GM21825 (cell line): ENCODE data around the gene PRIMA1.

Experiments
- ATAC-seq: cut with Tn5 transposase; IDR thresholded peaks from one replicate; pipeline ENCODE4 v1.9.1; 2021; ENCODE audit warnings: mild to moderate bottlenecking, moderate library complexity; ENCODE audit not compliant: unreplicated experiment

The PRIMA1 gene

DNA sequence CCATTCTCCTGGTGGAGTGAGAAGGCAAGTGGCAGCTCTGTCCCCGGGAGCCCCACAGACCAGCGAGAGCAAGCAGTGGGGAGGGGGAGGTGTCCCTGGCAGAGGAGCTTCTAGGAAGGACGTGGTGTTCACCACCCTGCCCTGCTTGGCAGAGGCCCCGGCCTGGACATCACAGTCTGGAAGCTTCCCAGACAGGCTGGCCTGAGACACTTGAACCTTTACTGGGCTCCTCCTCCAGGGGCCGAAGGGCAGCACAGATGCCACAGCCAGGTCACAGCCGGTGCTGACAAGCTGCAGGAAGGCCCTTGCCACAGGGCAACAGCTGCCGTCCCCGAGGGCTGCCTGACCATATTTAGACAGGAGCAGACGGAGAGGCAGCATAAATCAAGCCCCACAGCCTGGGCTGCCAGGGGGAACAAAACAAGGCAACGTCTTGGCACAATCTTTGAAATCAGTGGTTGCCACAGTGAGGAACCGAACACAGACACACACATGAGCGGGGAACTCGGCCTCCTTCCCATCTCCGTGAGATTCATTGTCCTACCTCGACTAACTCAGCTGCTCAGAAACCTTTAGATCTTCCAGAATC is 28.5 kb downstream of the PRIMA1 start:
- no peak for ATAC-seq

DNA sequence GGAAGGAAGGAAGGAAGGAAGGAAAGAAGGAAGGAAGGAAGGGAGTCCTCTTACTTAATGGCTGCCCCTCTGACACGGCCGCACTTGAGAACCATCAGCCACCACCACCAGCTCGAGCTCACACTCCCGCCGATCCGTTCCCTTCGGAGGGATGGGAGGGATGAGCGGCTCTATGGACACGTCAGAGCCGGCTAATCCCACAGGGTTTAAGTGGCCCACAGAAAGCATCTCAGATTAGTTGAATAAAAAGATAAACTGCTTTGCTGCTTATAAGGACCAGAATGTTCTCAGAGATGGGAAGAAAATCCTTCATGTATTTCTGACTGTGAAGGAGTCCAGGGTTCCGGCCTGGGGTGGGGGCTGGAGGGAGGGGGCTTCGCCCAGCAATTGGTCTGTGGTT is 31.1 kb downstream of the PRIMA1 start:
- ATAC-seq: no peak

DNA sequence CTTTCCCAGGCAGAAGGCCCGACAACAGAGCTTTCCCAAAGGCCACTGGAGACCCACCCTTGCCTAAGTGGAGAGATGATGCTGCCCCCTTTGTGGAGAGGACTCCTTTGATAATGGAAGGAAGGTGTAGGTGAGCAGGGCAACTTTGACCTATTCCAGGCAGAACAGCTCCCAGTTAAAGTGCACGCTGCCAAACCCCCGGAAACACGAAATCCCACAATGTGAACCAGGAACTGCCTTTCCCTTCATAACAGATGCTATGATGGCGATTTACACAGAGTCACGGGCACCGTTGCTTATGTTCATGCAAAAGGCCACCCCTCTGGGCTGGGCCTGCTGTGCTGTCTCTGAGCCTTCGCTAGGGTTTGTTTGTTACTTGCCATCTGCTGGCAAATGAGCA is 34.6 kb downstream of the PRIMA1 start:
- no peak for ATAC-seq

DNA sequence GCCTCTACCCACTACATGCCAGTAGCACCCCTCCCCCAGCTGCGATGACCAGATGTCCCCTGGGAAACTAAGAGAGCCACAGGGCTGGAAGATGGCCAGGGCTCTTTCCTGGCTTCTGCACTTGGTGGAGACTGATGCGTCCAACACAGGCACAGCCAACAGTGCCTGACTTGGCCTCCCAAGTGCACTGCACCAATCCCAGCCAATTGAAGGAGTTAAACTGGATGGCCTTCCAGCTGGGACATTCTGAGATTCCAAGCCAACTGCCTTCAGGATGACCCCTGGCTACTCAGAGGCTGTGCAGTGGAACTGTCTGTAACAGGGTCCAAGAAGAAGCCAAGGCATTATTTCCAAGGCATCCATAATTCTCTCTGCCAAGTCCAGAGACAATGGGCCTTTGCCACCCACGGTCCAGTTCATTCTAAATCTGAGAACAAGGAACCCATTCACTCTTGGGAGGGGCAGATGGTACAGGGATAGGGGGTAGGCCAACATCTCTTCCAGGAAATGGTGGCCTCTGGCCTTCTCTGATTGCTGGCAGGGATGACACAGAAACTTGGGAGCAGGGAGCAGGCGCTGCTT is 35.2 kb downstream of the PRIMA1 start:
- ATAC-seq: no peak

DNA sequence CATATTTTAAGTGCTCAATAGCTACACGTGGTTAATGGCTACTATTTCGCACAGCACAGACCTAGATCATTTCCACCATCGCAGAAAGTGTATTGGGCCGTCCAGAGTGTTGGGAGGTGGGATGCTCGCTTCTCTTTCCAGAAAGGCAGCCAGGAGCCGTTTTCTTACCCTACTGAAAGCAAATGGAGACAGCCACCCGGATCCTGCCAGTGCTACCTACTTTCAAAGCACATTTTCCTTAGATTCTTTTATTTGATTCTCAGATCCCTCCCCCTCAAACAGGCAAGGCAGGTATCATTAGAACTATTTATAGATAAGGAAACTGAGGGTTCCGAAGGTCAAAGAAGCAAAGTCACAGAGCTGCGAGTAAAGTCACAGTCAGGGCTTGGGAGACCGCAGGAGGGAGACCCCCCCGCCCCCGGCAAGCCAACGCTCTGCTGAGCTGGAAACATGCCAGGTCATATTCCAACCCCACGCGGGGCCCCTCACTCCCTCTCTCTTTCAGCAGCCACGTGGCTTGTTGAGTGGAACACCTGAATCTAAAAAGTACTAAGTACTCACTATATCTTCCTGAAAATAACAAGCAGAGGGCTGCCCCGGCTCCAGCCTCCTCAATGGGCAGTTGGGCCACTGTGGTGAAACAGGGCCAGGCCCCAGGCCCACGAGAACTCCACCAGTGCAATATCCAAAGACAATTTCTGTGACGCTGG is 36.2 kb downstream of the PRIMA1 start:
- no peak for ATAC-seq

DNA sequence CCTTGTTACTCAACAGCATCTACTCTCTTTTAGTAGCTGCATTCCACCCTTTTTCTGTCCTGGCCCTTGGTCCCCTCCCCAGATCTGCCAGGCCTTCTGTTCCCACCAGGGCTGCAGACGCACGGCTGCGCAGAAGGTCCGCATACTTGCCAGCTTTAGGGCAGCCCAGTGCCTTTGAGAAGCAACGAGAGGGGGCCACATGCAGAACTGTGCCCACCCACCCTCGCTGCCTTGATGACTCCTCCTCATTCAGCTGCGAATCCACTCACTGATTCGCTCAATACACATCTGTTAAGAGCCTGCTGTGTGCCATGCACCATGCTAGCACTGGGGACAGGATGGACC is 39.2 kb downstream of the PRIMA1 start:
- no peak for ATAC-seq

DNA sequence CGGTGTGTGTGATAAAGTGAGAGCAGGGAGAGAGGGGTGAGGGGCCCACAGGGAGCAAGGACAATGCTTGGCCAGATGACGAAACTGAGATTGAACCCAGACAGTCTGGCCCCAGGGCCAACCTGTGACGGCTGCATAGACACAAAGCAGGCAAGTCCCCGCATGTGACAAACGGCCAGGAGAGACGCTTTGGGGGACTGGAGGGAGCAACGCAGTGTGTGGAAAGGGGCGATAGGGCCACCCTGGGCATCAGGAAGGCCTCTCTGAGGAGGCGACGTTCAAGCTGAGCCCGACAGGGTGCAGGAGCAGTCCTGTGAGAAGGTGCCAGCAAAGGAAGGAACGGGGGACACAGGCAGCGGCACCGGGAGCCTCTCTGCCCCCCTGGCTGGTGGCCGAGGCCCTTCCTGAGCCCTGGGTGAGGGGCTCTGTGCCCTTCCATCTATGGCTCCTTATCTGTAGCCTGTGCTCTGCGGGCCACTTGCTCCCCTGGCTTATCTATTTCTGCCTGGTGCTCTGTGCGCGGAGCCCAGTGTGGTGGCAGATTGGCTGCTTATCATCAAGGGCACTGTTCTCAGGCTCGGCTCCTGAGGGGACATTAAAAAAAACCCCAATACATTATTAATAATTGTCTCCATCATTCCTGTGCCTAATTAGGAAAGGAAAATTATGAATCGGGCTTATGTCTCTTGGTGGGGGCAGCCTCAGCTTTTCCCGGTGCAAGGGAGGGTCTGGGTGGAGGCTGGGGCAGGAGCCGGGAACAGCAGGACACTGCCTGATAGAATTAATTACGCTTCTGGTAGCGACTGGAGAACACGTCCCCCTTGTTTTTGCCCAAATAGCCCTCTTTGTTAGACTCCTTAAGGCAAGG is 39.8 kb downstream of the PRIMA1 start:
- ATAC-seq: no peak

DNA sequence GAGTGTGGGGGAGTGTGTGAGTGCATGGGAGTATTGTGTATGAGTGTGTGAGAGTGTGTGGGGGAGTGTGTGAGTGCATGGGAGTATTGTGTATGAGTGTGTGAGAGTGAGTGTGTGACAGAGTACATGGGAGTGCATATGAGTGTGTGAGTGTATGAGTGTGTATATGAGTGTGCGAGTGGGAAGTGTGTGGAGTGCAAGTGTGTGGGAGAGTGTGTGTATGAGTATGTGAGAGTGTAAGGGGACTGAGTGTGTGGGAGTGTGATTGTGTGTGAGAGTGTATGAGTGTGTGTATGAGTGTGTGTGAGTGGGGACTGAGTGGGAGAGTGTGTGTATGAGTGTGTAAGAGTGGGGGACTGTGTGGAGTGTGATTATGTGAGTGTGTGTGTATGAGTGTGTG is 40.7 kb downstream of the PRIMA1 start:
- ATAC-seq: no peak

DNA sequence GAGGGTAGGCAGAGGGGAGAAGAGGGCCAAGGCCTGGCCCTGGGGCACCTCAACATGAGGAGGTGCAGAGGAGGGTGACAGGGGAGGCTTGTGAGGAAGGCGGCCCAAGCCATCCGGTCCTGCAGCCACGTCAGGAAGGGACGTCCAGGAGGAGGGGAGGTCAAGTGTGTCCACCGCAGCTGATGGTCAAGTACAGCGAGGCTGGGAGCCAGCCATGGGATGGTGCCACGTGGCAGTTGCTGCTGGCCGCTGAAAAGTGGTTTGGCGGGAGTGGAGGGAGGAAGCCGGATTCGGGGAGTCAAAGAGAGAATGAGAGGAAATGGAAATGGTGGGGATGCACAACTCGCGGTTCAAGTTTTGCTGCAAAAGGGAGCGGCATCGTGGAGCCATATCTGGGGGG is 41.2 kb downstream of the PRIMA1 start:
- no peak for ATAC-seq

DNA sequence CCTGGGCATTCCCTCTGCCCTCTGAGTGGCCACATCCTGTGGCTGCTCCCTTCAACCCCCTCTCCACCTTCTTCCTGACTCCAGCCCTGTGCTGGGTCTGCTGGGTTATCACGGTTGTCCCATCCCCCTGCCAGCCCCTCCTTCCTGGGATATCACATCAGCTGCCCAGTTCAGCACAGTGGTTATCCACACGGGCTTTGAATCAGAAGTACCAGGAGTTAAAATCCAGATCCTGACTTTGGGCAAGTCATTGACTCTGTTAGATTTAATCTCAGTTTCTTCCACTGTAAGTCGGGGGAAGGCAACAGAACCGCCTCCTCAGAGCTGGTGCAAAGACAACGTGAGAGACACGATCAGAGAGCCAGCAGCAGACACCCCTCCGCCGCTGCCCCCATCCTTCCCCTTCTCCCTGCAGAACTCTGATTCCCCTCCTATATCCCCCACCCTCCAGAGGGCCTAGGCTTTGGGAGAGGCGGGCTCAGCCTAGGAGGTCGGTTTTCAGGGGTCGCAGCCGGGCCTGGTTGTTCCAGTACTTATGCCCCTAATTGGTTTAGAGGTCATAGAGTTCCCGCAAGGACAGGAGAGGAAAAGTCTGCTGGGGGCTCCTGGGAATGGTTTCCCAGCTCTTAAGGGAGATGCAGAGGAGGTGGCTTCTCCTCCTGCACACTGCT is 42.5 kb downstream of the PRIMA1 start:
- ATAC-seq: no peak

DNA sequence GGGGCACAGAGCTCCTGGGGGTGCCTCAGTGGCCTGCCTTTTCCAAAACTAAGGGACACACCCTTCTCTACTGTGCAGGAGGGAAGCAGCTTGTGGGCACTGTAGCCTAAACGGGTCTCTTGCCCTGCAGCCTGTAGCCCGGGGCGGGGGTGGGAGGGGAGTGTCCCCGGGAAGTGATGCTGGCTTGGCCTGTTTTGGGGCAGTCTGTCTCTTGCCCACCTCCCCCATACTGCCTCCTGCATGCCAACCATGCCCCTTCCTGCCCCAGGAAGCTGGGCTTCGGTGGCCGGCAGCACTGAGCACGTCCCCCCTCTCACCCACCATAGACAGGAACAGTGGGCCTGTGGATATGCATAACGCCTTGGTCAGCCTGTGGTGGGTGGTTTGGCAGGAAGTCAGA is 43.4 kb downstream of the PRIMA1 start:
- no peak for ATAC-seq

DNA sequence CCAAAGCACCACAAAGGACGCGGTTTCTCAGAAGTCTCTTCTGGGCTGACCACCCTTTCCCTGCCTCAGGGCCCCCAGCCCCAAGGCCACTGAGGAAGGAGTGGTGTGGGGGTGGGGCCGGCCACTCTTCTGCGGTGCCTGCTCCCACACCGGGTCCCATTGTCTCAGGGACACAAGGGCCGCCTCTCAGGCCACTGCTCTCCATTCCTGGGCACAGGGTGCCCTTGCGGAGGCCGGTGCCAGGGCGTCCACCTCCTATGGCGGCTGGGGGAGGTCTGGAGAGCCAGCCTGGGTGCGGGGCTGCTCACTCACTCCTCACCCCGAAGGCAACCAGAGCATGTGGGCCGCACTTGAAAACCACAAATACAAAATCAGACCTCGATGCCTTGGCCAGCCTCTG is 44.1 kb downstream of the PRIMA1 start:
- no peak for ATAC-seq

DNA sequence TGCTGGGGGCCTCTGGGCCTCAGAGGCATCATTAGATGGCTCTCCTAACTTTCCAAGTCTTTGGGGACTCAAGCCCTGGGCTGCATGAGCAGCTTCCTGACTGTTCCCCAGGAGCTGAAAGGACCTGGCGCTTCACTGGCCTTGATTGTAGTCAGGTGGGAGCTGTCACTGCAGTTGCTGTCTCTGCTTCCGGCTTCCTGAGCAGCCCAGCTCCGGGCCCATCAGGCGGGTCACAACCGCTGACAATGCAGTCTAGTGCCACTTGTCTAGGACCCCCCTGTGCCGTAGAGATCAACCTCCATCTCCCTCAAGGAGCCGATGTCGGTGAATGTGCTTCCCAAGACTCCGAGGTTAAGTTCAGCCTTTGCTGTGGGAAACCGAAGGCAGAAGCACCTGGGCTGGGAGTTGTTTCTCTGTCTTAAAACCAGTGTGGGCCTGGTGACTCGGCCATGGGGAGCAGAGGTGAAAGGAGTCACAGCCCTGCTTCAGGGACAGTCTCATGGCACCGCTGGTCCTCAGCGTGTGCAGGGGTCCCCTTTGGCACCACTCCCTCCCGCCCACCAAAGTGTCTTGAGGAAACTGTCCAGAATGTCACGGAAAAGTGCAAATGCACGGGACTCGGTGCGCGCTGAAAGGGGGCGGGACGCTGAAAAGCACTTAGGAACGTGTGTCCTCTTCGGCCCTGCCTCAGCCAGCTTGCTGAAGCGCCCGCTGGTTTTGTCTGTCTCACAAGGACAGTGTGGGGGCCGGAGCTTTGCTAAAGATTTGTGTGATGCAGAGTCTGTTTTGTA is 44.8 kb downstream of the PRIMA1 start:
- ATAC-seq: no peak

DNA sequence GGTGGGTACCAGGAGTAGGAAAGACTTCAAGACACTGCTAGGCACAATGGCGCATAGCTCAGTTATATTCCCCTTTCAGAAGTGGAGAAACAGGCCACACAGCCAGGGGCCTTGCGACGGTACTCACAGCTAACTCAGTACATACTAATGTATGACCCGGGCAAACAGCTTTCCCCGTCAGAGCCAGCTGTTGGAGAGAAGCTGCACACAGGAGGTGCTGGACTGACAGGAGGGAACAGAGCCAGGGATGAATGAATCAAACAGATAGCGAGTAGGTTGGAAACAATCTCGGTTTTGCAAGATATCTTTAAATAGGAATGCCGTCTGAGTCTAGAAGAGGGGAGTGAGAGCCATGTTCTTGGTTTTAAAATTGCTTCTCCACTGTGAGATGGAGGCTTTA is 45.5 kb downstream of the PRIMA1 start:
- no peak for ATAC-seq

DNA sequence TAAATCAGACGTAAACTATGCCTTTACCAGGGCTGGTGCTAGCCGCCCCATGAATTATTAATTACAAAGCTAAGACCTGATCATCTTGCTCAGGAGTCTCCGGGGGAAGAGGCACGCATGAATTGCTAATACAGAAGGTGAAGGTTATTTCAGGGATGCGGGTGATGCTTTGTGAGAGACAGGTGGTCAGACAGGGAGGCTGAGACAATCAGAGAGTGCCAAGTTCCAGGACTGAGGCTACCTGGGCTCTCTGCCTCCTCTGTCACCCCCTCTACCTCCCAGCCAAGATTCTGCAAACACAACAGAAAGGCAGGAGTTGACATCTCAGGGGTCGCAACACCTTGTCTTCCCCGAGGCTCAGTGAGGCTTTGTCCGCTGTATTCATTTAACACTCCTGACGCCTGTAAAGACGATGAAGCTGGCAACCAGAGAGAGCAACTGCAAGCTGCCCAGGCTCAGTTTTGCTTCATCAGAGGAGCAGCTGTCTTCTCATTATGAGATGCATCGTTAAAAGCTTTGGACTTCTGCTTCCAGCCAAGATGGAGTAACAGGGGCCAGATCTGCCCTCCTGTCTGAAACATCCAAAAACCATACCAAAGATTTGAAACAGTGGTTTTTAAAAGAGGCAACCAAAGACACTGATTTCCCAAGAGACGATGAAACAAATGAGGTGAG is 46.6 kb downstream of the PRIMA1 start:
- ATAC-seq: no peak

DNA sequence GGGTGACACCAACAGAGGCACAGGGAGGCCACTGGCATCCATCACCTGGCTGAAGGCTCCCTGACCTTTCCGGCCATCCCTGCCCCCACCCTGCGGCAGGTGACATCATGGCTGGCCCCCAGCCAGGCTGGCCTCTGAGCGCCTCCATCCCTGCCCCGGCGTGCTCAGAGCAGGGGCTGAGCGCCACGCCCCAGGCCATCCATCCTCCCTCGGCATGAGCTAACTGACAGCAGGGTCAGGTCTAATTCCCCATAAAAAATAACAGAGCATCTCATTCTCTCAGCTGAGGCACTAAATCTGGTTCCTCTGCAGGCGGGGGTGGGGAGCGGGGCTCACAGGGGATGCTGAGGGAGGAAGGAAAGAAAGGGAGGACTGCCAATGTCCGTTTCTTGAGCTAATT is 50.7 kb downstream of the PRIMA1 start:
- no peak for ATAC-seq

DNA sequence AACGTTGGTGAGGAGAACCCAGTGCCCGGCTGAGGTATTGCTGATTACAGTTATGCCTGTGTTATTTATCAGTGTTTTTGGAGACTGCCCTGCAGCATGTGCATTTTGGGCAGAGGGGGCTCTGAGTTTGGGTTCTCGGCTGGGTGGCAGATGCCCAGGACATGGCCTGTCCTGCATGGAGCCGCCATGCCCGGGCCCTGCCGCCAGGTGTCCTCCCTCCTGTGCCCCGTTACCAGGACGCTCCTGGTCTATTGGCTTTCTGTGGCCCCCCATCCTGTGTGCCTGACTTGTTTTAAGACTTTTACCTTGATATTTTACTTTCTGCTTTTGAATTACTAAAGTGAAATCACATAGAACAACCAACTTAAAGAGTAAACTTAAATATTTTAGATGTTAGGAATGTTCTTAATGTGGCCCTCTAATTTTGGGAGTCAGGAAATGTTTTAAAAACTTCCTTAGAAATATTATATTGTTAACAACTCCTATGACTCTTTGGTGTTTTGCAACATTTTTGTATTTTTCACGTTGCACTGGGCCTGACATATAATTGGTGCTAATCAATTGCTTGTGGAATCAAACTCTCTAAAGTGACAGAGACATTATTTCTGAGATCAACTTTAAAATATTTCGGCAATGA is 51.8 kb downstream of the PRIMA1 start:
- no peak for ATAC-seq

DNA sequence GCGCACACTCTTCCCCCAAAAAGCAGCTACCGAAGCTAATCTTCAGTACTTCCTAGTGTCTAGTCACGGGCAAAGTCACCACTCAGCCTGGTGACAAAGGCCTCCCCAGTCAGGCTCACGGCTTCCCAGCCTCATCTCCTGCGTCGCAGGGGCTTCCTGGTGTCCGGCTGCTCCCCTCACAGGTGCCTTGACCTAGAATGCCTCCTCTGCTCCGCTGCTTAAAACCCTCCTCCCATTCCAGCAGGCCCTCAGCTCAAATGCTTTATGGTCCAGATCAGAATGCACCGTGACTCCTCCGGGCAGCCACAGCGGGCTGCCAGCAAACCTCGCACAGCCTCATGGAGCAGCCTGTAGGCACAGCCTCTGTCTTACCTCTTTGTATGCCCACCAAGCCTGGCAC is 53.1 kb downstream of the PRIMA1 start:
- ATAC-seq: no peak

DNA sequence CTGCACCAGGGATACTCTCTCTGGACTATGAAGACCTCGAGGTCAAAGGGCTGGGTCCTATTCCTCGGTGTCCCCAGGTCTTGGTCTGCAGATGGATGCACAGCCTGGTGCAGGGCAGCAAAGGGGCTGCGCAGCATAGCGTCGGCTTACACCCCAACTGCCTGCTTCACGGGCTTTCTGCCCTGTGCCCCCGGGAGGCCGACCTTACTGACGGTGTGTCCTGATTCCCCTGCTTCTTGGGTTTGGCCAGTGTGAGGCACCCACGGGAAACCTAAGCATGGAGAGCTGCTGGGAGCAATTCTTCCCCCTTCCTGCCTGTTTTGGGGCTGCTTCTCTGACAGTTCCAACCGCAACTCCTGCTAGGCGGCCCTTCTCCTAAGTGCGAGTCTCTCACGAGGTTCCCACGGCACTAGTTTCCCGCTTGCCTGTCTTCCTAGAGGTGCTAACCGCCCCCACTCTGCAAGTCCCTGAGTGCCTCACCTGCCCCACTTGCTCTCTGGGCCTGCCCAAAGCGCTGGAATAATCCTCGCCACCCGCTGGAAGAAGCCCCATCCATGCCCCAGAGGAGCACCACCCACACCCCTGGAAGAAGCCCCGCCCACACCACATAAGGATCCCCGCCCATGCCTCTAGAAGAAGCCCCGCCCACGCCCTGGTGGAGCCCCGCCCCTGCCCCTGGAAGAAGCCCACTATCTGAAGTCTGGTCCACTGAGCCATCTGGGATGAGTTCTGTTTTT is 54.0 kb downstream of the PRIMA1 start:
- no peak for ATAC-seq
